SK-N-SH treated with all-trans-retinoic acid at 6 μM for 48 hours (cell line): ENCODE data around the gene PNPLA4.

Experiments used
- ARNTL ChIP-seq: fragments of 450-650 bp; formaldehyde crosslinking; IDR thresholded peaks from 2 replicates; pipeline ENCODE4 v1.5.0; 2020; ENCODE audit warnings: low read depth, mild to moderate bottlenecking, moderate library complexity, borderline replicate concordance
- BACH2 ChIP-seq: fragments of 250-450 bp; sonication (Bioruptor Pico); IDR thresholded peaks from 2 replicates; pipeline ENCODE4 v1.9.0; 2021; ENCODE audit warnings: mild to moderate bottlenecking, borderline replicate concordance
- ESRRG ChIP-seq: fragments of 250-450 bp; sonication (Bioruptor Pico); IDR thresholded peaks from 2 replicates; pipeline ENCODE4 v1.6.1; 2021; ENCODE audit warnings: mild to moderate bottlenecking
- GLIS3 ChIP-seq: fragments of 250-450 bp; sonication (Bioruptor Pico); IDR thresholded peaks from 2 replicates; pipeline ENCODE4 v1.5.0; 2020; ENCODE audit warnings: mild to moderate bottlenecking, moderate library complexity
- OSR1 ChIP-seq: fragments of 250-450 bp; sonication (Bioruptor Pico); IDR thresholded peaks from 2 replicates; pipeline ENCODE4 v1.8.0; 2022; ENCODE audit warnings: moderate library complexity, mild to moderate bottlenecking, inconsistent platforms
- TCF4 ChIP-seq: fragments of 250-450 bp; sonication (Bioruptor Pico); IDR thresholded peaks from 2 replicates; pipeline ENCODE4 v1.8.0; 2021; ENCODE audit warnings: mild to moderate bottlenecking, moderate library complexity, borderline replicate concordance
- TOX ChIP-seq: fragments of 250-450 bp; sonication (Bioruptor Pico); IDR thresholded peaks from 2 replicates; pipeline ENCODE4 v1.8.0; 2021; ENCODE audit warnings: mild to moderate bottlenecking, moderate library complexity, borderline replicate concordance
- ZNF70 ChIP-seq: fragments of 450-650 bp; formaldehyde crosslinking; IDR thresholded peaks from 2 replicates; pipeline ENCODE4 v1.5.0; 2020; ENCODE audit warnings: mild to moderate bottlenecking, moderate library complexity
- TF ChIP-seq, protein P1 (sequence below): fragments of 250-450 bp; sonication (Bioruptor Pico); IDR thresholded peaks from 2 replicates; pipeline ENCODE4 v1.8.0; 2020; ENCODE audit warnings: mild to moderate bottlenecking, moderate library complexity, borderline replicate concordance

- TF ChIP-seq TCF4 (CRISPR knock-in tag) (no peak), OSR1 (CRISPR knock-in tag) (no peak), TOX (CRISPR knock-in tag) (no peak), ZNF70 (CRISPR knock-in tag) (no peak), BACH2 (CRISPR knock-in tag) (no peak), ESRRG (CRISPR knock-in tag) (no peak), GLIS3 (CRISPR knock-in tag) (no peak), ARNTL (CRISPR knock-in tag) (no peak)
- TF ChIP-seq, protein P1, sequence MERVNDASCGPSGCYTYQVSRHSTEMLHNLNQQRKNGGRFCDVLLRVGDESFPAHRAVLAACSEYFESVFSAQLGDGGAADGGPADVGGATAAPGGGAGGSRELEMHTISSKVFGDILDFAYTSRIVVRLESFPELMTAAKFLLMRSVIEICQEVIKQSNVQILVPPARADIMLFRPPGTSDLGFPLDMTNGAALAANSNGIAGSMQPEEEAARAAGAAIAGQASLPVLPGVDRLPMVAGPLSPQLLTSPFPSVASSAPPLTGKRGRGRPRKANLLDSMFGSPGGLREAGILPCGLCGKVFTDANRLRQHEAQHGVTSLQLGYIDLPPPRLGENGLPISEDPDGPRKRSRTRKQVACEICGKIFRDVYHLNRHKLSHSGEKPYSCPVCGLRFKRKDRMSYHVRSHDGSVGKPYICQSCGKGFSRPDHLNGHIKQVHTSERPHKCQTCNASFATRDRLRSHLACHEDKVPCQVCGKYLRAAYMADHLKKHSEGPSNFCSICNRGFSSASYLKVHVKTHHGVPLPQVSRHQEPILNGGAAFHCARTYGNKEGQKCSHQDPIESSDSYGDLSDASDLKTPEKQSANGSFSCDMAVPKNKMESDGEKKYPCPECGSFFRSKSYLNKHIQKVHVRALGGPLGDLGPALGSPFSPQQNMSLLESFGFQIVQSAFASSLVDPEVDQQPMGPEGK (CRISPR knock-in tag) = no peak
Measured at GRCh38 chrX:7889135-7889534, 38.1 kb downstream of the PNPLA4 start.
